Erythroblast (primary cell): Measurements from ENCODE around the gene MINDY3.

Experiments
- GATA1 ChIP-seq: IDR thresholded peaks from 2 replicates; pipeline ENCODE4 v1.6.1; 2011; ENCODE audit warnings: low read depth, mild to moderate bottlenecking, control low read depth, low read length, moderate library complexity
- POLR2A ChIP-seq: IDR thresholded peaks from 2 replicates; pipeline ENCODE4 v1.6.1; 2011; ENCODE audit warnings: mild to moderate bottlenecking, low read length

GRCh38 chr10:15729890-15730289 is 130.4 kb downstream of the MINDY3 start:
- TF ChIP-seq POLR2A, result no peak
- no peak for TF ChIP-seq GATA1
